Subcutaneous abdominal adipose tissue (tissue), 5 donors: ENCODE results near the gene OLFML2A.
"Not testable (repeated sequence)": the region's sequence is repeated elsewhere in the genome, so short reads cannot be mapped to it uniquely, and the experiment has no call there.

Experiments
- H3K27ac ChIP-seq: one replicate; pipeline ENCODE4 v1.7.0; 2013; ENCODE audit warnings: low read depth, mild to moderate bottlenecking, inconsistent platforms, low read length, moderate library complexity
- H3K27me3 ChIP-seq, 5 donors: one replicate each; pipeline ENCODE4 v1.7.0; 2013; ENCODE audit warnings: low read length in 5 of 5, inconsistent platforms in 1 of 5; ENCODE audit not compliant: control insufficient read depth in 5 of 5, insufficient read depth in 4 of 5
- H3K36me3 ChIP-seq, 5 donors: one replicate each; pipeline ENCODE4 v1.7.0; 2013; ENCODE audit warnings: low read length in 5 of 5; ENCODE audit not compliant: control insufficient read depth in 5 of 5, insufficient read depth in 5 of 5
- H3K4me1 ChIP-seq, 5 donors: one replicate each; pipeline ENCODE4 v1.7.0; 2013; ENCODE audit warnings: low read length in 5 of 5, mild to moderate bottlenecking in 3 of 5, moderate library complexity in 1 of 5; ENCODE audit not compliant: control insufficient read depth in 5 of 5, insufficient read depth in 5 of 5
- H3K4me3 ChIP-seq, 5 donors: one replicate each; pipeline ENCODE4 v1.7.0; 2013; ENCODE audit warnings: low read length in 5 of 5, low read depth in 1 of 5
- H3K9ac ChIP-seq, 5 donors: one replicate each; pipeline ENCODE4 v1.7.0; 2013; ENCODE audit warnings: low read length in 5 of 5, mild to moderate bottlenecking in 4 of 5, moderate library complexity in 3 of 5
- H3K9me3 ChIP-seq, 5 donors: one replicate each; pipeline ENCODE4 v1.7.0; 2013; ENCODE audit warnings: low read length in 5 of 5; ENCODE audit not compliant: control insufficient read depth in 5 of 5
- donor health status: healthy.
- donor health status: healthy.
- donor health status: healthy.
- donor health status: healthy.
- donor health status: healthy.

Gene OLFML2A

DNA sequence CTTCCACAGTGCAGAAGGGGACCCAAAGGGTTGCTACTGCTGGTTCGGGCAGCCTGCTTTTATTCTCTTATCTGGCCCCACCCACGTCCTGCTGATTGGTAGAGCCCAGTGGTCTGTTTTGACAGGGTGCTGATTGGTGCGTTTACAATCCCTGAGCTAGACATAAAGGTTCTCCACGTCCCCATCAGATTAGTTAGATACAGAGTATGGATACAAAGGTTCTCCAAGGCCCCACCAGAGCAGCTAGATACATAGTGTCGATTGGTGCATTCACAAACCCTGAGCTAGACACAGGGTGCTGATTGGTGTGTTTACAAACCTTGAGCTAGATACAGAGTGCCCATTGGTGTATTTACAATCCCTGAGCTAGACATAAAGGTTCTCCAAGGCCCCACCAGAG lies 61.2 kb downstream of the OLFML2A start:
- H3K9me3 ChIP-seq, H3K27ac ChIP-seq, H3K36me3 ChIP-seq, H3K27me3 ChIP-seq, H3K4me3 ChIP-seq, H3K9ac ChIP-seq: not testable (repeated sequence)
- H3K4me1 ChIP-seq, result peaks cover 5 to 22% (median 14%) of the 10 kb centered on the region in 5 donors

DNA sequence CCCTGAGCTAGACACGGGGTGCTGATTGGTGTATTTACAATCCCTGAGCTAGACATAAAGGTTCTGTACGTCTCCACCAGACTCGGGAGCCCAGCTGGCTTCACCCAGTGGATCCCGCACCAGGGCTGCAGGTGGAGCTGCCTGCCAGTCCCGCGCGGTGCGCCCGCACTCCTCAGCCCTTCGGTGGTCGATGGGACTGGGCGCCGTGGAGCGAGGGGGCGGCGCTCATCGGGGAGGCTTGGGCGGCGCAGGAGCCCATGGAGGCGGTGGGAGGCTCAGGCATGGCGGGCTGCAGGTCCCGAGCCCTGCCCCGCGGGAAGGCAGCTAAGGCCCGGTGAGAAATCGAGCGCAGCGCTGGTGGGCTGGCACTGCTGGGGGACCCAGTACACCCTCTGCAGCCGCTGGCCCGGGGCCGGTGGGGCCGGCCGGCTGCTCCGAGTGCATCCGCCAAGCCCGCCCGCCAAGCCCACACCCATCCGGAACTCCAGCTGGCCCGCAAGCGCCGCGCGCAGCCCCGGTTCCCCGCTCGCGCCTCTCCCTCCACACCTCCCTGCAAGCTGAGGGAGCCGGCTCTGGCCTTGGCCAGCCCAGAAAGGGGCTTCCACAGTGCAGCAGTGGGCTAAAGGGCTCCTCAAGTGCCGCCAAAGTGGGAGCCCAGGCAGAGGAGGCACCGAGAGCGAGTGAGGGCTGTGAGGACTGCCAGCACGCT lies 61.8 kb downstream of the OLFML2A start:
- not testable (repeated sequence) for H3K4me3 ChIP-seq

DNA sequence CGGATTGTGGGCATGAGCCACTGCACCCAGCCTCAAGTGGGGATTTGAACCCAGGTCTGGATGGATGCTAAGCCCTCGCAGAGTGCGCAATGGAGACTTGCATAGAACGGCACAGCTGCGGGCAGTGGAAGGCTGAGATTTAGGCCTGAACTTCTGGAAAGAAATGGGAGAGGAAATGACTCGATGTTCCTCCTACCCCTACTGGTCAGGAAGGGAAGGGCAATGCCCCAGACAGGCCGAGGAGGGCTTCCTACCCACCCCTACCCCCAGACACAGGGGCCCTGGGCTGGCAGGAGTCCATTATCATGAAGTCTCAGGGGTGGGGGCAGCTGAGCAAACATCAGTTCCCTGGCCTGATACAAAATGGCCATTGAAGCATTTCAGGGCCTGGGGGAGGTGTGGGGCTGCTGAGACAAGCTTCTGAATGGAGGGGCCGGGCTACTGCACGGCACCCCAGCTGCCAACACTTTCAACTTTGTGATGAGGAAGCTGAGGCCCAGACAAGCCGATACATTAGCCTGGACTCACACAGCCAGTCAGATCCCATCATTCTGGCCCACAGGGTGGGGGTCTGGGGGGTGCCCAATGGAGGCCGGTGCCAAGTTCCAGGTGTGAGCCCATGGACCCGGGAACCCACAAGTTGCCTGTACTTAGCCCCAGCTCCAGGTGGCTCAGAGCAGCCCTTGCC lies 62.8 kb downstream of the OLFML2A start:
- Histone ChIP-seq H3K27me3 (no peaks in the 10 kb centered on the region), H3K4me3 (no peak overlapping the region), H3K36me3 (no peaks in the 10 kb centered on the region), H3K9me3 (no peaks in the 10 kb centered on the region), H3K27ac (no peak overlapping the region), H3K9ac (no peak overlapping the region), H3K4me1 (peaks cover 5 to 17% (median 8%) of the 10 kb centered on the region in 5 donors)

More for the DNA sequence above, 61.8 kb downstream of the OLFML2A start:
- H3K4me1 ChIP-seq, result peaks cover 5 to 22% (median 13%) of the 10 kb centered on the region in 5 donors
- not testable (repeated sequence) for H3K36me3 ChIP-seq, H3K27me3 ChIP-seq, H3K27ac ChIP-seq, H3K9me3 ChIP-seq, H3K9ac ChIP-seq

DNA sequence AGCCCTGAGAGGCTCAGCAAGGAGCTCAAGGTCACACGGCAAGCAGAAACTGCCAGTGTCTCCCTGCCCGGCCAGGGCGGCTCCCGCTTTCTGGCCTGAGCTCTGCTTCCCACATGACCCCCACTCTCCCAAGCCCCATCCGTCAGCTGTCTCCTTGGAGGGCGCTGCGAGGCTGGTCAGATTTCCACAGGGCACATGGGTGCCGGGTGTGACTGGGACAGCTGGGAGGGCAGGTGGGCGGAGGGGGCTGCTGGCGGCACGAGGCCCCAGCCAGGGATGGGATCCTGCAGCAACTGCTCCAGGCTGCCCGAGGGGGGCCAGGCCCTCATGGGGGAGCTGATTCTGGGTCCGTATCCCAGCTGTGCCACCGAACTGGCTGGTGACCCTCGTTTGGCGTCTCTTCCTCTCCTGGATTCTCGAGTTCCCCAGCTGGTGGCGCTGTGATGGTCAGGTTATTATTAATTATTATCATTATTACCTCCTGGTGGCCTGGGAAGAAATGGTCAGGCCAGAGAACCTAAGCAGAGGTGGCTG lies 63.4 kb downstream of the OLFML2A start:
- Histone ChIP-seq H3K27ac (no peak overlapping the region), H3K4me1 (peaks cover under 1 to 11% (median 2%) of the 10 kb centered on the region in 5 donors), H3K27me3 (no peaks in the 10 kb centered on the region), H3K9me3 (no peaks in the 10 kb centered on the region), H3K36me3 (no peaks in the 10 kb centered on the region), H3K9ac (no peak overlapping the region), H3K4me3 (no peak overlapping the region)

DNA sequence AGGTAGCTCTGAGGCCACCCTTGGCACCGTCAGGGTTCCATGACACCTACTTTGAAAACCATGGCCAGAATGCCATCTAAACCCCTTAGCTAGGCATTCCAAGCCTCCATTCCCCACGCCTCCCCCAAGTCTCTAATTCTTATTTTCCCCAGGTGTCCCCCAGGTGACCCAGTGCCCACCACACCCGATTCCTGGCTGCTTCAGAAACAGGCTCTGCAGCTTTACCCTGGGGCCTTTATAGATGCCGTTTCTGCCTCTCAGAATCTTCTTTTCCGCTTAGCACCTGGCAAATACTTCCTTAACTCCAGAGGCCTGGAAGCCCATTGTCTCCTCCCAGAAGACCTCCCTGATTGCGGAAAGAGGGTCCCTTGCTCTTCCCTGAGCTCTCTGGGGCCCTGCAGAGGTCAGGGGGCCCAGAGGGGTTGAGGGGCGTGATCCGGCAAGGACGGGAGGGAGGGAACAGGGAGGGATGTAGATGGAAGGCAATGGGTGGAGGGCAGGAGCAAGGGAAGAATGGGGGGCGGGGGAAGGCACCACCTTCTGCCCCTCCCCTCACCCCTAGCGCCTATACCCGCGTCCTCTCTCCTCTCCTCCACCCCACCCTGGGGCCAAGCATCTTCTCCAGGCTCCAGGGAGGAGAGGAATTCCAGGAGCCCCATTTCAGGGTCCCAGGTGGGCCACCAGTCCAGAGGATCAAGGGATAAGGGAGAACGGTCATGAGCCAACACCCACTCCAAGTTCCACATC lies 64.3 kb downstream of the OLFML2A start:
- Histone ChIP-seq H3K4me1 (peaks cover 0 to 5% (median 0%) of the 10 kb centered on the region in 5 donors), H3K9ac (no peak overlapping the region), H3K27me3 (no peaks in the 10 kb centered on the region), H3K27ac (no peak overlapping the region), H3K9me3 (no peaks in the 10 kb centered on the region), H3K36me3 (no peaks in the 10 kb centered on the region), H3K4me3 (no peak overlapping the region)

DNA sequence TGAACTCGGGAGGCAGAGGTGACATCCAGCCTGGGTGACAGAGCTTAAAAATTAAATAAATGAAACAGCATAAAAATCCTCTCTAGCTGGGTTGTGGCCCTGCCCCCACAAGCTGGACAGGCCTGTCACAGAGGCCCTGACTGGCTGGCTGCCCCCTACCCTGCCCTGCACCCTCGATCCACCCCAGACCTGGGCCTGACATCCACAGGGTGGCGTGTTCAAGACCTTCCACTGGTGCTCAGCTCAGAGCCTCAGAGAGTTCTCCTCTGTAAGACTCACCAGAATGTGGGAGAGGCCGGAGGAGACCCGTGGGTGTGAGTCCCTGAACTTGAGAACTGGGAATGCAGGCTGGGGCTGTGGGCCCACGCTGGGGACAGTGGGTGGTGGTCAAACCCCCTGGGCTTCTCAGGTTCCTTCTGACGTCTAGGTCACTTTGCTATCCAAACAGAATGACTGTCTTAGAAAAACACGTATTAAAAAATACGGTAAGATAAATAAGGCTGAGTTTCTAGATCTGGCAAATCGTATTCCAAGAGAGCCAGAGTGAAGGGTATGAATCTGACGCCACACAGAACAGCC lies 66.6 kb downstream of the OLFML2A start:
- no peaks in the 10 kb centered on the region for H3K9me3 ChIP-seq
- H3K4me1 ChIP-seq, result peaks cover 0 to 5% (median 0%) of the 10 kb centered on the region in 5 donors
- no peak overlapping the region for H3K27ac ChIP-seq
- no peak overlapping the region for H3K4me3 ChIP-seq
- no peaks in the 10 kb centered on the region for H3K36me3 ChIP-seq
- peaks cover 0 to under 1% (median 0%) of the 10 kb centered on the region in 5 donors for H3K27me3 ChIP-seq
- H3K9ac ChIP-seq, result no peak overlapping the region

DNA sequence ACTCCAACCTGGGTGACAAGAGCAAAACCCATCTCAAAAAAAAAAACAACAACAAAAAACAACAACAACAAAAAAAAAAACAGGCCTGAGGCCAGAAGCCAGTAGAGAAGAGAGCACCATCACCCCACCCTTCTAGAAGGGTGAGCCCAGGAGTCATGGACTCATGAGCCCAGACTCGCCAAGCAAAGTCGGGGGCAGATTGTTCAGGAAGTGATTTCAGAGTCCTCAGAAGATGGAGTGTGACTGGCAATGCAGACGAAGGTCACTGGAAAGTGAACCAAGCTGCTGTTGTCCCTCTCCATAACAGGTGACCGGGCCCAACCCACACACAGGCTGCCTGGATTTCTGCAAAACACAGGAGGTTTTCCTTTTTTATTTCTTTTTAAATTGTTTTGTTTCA lies 67.4 kb downstream of the OLFML2A start:
- peaks cover 0 to 5% (median 0%) of the 10 kb centered on the region in 5 donors for H3K4me1 ChIP-seq
- no peaks in the 10 kb centered on the region for H3K9me3 ChIP-seq
- H3K4me3 ChIP-seq, result no peak overlapping the region
- peaks cover 0 to 4% (median 0%) of the 10 kb centered on the region in 5 donors for H3K27me3 ChIP-seq
- H3K27ac ChIP-seq, result no peak overlapping the region
- no peak overlapping the region for H3K9ac ChIP-seq
- no peaks in the 10 kb centered on the region for H3K36me3 ChIP-seq

DNA sequence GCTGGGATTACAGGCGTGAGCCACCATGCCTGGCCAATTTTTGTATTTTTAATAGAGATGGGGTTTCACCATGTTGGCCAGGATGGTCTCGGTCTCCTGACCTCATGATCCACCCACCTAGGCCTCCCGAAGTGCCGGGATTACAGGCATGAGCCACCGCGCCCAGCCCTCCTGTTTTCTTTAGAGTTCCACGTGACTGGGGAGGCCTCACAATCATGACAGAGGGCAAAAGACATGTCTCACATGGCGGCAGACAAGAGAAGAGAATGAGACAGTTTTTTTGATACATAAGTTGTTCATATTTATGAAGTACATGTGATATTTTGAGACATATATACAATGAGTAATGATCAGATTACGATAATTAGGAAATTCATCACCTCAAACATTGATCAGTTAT lies 69.5 kb downstream of the OLFML2A start:
- not testable (repeated sequence) for H3K36me3 ChIP-seq, H3K4me3 ChIP-seq, H3K27ac ChIP-seq, H3K27me3 ChIP-seq, H3K9me3 ChIP-seq, H3K9ac ChIP-seq
- H3K4me1 ChIP-seq, result peaks cover 0 to 14% (median 7%) of the 10 kb centered on the region in 5 donors

DNA sequence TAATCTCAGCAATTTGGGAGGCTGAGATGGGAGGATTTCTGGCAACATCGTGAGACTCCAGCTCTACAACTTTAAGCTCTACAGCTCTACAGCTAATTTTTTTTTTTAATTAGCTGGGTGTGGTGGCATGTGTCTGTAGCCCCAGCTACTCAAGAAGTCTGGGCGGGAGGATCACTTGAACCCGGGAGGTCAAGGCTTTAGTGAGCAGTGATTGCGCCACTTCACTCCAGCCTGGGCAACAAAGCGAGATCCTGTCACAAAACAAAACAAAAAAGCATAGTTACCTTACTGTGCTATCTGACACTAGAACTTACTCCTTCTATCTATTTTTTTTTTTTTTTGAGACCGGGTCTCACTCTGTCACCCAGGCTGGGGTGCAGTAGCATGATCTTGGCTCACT lies 70.0 kb downstream of the OLFML2A start:
- Histone ChIP-seq H3K4me1 (peaks cover 0 to 16% (median 7%) of the 10 kb centered on the region in 5 donors), H3K4me3 (no peak overlapping the region), H3K27ac (no peak overlapping the region)

More for the DNA sequence above, 70.0 kb downstream of the OLFML2A start:
- H3K9ac ChIP-seq, result no peak overlapping the region
- peaks cover 0 to 4% (median 0%) of the 10 kb centered on the region in 5 donors for H3K27me3 ChIP-seq
- H3K36me3 ChIP-seq, result no peaks in the 10 kb centered on the region
- no peaks in the 10 kb centered on the region for H3K9me3 ChIP-seq
